HG03196 (cell line): ENCODE measurements around the gene KIF6.
A peak's percentile ranks its signal among the peaks of the same experiment; 100 is the strongest.

Source experiments
- ATAC-seq: cut with Tn5 transposase; IDR thresholded peaks from one replicate; pipeline ENCODE4 v1.9.1; 2021; ENCODE audit not compliant: unreplicated experiment

The KIF6 gene

DNA sequence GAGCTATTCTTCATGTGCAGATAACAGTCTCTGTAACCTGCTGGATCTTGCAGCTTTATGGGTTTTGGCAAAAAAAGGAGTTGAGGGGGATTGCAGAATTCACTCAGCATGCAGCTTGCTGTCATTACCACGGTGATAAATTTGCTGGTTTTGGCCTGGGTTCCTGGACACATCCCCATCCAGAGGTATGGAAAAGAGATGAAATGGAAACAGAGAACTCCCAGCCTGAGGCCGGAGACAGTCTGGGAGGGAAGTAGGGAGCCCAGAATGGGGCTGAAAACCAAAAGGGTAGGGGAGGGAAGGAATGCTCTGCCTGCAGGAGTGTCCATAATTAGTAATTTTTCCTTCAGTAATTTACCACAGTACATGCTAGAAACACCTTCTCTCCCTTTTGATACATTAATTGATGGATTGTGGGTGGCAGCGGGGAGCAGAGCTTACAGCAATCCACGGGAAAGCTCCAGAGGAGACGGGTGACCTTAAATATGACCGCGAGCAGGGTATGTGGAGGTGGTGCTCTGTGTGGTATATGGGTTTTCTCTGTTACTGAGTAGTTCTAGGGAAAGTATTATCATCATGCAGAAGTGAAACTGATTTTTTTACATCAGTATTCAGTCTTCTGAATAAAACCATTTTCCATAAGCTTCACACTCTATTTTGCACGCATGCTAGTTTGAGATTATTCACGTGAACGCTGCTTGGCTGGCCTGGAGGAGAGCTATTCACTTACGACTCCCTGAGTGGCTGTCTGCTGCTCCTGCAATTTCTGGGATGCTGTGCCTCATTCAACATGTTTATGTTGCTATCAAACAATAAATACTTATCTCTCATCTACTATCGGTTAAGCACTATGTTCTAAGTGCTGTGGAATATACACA, 336.4 kb downstream of the KIF6 start:
- no peak for ATAC-seq

- ATAC-seq, result no peak
Observed at GRCh38 chr6:39387785-39388184, 337.4 kb downstream of the KIF6 start.

DNA sequence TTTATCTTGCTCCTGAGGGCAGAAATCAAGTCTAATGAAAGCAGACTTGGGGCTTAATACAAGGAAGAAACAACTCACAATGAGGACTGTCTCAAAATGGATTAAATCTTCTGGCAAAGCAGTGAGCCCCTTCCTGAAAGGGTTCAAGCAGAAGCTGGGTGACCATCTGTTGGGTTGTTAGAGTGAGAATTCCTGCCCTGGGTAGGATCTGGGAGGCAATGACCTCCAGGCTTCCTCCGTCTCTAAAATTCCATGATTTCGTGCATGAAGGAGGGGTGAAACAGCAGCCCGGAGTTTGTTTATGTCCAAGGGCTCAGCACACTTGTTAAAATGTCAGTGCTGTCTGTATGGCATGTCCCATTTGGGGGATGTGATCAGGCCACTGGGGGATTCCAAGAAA, 338.7 kb downstream of the KIF6 start:
- no peak for ATAC-seq

DNA sequence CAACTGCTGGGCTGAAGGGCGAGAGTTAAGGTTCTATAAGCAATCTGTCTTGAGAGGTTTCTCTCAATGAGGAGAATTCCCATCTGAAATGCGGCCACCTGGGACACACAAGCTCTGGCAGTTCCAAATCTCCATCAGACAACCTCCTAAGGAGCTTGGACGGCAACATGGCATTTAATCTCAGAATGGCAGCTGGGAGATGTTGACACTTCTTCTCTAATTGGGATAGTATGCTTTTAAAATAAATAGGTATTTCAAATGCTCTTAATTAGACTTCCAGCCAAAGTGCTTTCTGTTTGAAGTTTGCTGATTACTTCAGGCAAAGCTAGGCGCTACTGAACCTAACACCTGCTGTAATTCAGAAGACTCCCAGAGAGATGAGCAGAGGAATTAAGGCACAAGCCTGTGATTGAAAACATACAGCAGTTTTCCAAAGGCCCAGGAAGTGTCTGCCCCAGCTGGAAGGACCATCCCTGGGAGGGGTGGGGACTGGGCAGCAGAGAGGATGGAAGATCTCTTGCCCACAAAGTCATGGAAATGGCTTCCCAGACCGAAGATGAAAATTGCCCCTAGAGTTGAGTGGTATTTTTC, 343.6 kb downstream of the KIF6 start:
- no peak for ATAC-seq

- ATAC-seq, result no peak
Observed at GRCh38 chr6:39380837-39381549, 344.2 kb downstream of the KIF6 start.

GRCh38 chr6:39378960-39379425, 346.2 kb downstream of the KIF6 start:
- no peak for ATAC-seq

- no peak for ATAC-seq
Observed at GRCh38 chr6:39378175-39378959, 346.8 kb downstream of the KIF6 start.

DNA sequence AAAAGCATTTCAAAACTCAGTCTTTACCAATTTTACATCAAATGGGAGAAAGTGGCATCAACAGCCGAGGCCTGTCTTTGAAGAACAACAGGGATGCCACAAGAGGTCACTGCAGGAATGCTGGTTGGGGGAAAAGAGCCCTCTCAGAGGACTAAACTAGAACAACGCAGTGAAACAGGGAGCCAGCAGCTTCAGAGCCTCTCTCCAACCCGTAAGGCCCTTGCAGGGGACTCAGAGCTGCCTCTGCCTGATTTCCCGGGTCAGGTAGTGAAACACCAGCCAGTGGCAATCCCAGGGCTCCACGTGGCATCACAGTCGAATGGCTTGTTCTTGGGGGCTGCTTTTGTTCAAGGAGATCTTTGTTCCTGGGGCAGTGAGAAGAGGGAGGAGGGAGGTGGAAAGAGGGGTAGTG, 347.7 kb downstream of the KIF6 start:
- peak; percentile 63 for ATAC-seq

- ATAC-seq, result no peak
Observed at GRCh38 chr6:39375405-39375804, 349.8 kb downstream of the KIF6 start.

- ATAC-seq, result no peak
Observed at GRCh38 chr6:39370390-39370789, 354.8 kb downstream of the KIF6 start.

DNA sequence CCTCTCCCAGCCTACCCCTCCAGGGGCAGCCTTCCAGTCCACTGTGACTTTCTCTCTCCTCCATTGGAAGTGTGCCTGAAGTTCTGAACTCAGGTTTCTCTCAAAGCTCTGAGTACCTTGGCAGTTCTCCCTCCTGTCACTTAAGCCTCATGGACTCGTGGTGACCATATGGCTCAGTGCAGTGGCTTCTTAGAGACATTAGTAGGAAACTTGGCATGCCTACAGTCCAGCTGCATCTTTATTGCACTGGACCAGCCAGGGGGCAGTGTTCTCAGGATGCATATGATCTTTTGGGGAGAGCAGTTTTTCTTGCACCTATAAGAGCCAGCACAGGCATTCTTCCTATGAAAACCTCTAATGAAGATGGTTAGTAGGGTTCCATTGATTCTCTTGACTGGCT, 355.2 kb downstream of the KIF6 start:
- ATAC-seq, result no peak

DNA sequence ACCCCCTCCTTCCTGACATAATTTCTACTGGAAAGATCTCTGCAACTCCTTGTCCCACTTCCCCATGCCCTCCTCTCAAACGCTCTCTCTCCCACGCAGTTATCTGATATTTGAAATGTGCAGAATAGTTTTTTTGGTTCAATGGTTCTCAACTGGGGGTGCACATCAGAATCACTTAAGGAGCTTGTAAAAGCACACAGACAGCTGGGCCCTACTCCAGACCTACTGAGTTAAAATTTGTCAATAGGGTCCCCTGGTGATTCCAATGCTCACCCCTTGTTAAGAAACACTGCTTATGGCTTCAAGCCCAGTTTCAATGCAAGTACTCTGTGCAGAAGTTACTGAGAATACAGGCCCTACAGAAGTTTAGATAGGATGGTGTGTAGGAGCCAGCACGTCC, 357.5 kb downstream of the KIF6 start:
- ATAC-seq, result no peak

- ATAC-seq, result no peak
Observed at GRCh38 chr6:39366931-39367618, 358.1 kb downstream of the KIF6 start.

DNA sequence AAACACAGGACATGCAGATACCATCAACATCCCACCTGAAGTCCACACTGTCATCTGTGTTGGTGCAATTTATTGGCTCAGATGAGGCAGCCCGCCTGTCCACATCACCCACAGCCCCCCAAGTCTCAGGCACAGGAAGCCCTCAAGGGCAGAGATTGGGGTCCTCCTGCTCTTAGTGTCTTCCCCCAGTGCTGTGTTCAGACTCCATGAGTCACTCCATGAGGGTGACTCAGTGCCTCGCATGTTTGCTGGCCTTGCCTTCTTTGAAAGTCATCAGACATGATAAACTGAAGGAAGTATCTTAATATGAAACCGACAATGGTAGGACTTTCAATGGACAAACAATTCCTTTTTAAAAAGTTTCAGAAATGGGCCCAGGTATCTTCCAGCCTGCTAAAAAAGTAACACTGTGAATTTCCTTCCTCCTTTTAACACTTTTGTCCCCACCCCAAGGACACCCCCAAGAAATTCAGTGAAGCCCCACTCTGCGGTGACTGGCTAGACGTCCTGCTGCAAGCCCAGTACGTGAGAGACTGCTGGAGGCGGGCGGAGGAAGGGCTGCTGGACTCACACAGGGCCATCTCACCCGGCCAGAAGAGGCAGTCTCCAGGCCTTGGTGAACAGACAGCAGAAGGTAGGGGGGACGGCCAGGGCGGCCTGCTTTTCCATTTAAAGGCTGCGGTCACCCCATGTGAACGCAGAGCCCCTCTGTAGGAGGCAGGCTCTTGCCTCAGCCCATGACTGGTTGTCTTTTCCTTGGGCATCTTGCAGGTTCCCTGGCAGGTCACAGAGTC, 359.7 kb downstream of the KIF6 start:
- no peak for ATAC-seq

DNA sequence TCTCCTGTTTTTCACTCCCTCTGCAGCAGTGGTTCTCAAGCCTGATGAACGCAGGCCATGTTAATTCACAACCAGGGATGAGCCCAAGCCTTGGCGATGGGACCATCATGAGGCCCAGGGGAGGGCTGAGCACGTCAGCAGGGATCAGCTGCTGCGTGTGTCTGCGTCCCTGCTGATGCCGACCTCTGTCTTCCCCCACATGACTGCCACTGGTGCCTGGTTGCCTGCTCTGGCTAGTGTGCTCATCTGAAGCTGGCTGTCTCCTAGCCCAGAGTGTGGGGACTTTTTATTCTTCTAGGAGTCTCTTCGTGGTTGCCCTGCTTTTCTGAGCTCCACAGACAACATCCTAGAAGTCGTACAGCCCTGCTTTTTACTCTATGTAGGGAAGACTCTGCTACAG, 361.9 kb downstream of the KIF6 start:
- ATAC-seq, result no peak

- ATAC-seq, result no peak
Observed at GRCh38 chr6:39362487-39362865, 362.7 kb downstream of the KIF6 start.

DNA sequence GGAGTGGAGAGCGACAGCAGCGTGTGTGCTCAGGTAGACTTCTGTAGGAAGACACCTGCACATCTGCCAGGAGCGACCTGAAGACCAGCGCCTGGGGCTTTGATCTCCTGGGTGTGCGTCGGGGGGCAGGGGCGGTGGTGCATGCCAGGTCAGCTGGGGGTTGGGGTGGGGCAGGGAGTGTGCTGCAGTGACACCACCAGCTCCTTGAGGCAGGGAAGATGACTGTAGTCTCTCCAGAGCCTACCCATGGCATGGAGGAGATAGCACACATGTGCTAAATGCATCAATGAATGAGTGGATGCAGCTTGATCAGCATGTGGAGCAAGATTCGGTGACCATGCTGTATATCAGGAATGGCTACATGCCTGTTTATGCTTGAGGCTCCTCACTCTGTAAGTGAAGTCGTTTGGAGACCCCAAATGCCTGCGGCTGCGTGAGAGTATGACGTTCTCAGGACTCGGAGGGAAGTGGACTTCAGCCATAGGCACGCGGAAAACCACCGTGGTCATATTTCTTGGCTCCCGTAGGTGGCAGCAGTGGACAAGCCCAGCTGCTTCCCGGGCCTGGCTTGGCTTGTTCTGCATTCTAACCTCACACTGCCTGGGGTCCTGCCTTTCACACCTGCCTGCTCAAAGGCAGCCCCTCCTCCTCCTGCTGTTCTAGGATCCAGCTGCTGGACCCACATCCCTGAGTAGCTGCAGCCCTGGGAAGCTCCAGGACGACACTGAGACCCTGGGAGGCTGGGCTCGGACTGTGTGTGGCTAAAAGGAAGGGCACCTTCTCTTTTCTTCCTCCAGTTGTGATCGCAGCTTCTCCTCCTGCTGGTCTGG, 363.3 kb downstream of the KIF6 start:
- ATAC-seq, result peak; percentile 67

GRCh38 chr6:39360378-39360777, 364.8 kb downstream of the KIF6 start:
- no peak for ATAC-seq
